Esophagus mucosa (tissue), 1 donor: ENCODE measurements around the gene CIAO3. TPM values are rescaled to one million over a fixed set of nuclear protein-coding genes. Genes with fewer than 3 reads are reported as not detected.

Experiments
- ATAC-seq: fragments of 200-7000 bp; cut with Tn5 transposase; one replicate; pipeline ENCODE4 v1.9.1; 2020
- total RNA-seq: library from RNA; stranded (reverse); gene quantifications from one replicate; pipeline ENCODE4 v1.2.4, GENCODE V29; 2023
- donor health status: DM: yes; HTN: yes; CAD: no.

CIAO3 gene
- total RNA-seq, 1 donor from 2014 or later: 18.1 TPM

- no peak for ATAC-seq
These were observed 6.4 kb downstream of the CIAO3 start for GRCh38 chr16:734208-734980.

GRCh38 chr16:733382-734207 lies 7.2 kb downstream of the CIAO3 start:
- ATAC-seq: no peak

GRCh38 chr16:732936-733335 lies 7.9 kb downstream of the CIAO3 start:
- ATAC-seq: no peak

- no peak for ATAC-seq
These were observed 8.5 kb downstream of the CIAO3 start for GRCh38 chr16:732332-732731.

- no peak for ATAC-seq
These were observed 9.9 kb downstream of the CIAO3 start for GRCh38 chr16:730666-731509.

- ATAC-seq: no peak
These were observed 10.8 kb downstream of the CIAO3 start for GRCh38 chr16:729768-730665.

- ATAC-seq: no peak
These were observed 11.7 kb downstream of the CIAO3 start for GRCh38 chr16:728890-729744.

GRCh38 chr16:728131-728889 lies 12.5 kb downstream of the CIAO3 start:
- peak; percentile 44 for ATAC-seq

GRCh38 chr16:727291-727977 lies 13.4 kb downstream of the CIAO3 start:
- peak; percentile 10 for ATAC-seq

GRCh38 chr16:726438-727290 lies 14.1 kb downstream of the CIAO3 start, which contains the start of the genes CCDC78 and HAGHL:
Gene CCDC78 (minus strand): TSS chr16:726443. CDS start chr16:726367, 76 bp downstream.
Gene HAGHL (plus strand): TSS chr16:727106. CDS start chr16:727510, 404 bp downstream.
- ATAC-seq: peak; percentile 3

- ATAC-seq: no peak
These were observed 14.7 kb downstream of the CIAO3 start for GRCh38 chr16:726188-726437.

GRCh38 chr16:725463-726187 lies 15.2 kb downstream of the CIAO3 start:
- ATAC-seq: no peak

GRCh38 chr16:725041-725376 lies 15.8 kb downstream of the CIAO3 start:
- no peak for ATAC-seq

GRCh38 chr16:724188-725040 lies 16.4 kb downstream of the CIAO3 start:
- no peak for ATAC-seq

- no peak for ATAC-seq
These were observed 17.1 kb downstream of the CIAO3 start for GRCh38 chr16:723695-724094.

GRCh38 chr16:722835-723633 lies 17.8 kb downstream of the CIAO3 start:
- ATAC-seq: no peak
